ENCODE measurements around the gene TAF4.

The TAF4 gene

DNA sequence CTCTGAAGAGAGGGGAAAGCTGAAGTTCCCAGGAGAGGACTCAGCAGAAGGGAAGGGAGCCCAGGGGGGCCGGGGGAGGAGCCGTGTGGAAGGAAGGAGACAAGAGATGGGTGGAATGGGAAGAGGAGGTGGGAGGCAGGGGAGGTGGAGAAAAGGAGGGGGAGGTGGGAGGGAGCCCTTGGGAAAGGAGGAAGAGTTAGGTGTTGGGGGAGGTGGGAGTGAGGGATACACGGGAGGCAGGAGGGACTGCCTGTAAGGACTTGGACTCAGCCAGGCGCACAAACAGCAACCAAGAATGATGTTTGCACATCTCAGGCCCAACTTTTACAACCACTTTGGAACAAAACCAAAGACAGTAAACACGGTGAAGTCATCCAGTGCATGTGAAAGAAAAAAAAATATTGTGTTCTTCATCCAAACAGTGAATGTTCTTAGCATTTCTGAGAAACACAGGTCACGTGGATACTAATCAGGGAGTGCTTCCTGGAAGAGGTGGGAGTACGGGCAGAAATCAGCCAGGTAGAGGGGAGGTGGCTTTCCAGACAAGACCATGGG, 39.2 kb upstream of the TAF4 start:
- Histone ChIP-seq H4K8ac (ENCODE audit: low read depth, low read length) (no peak overlapping the region), H3K27ac (ENCODE audit: low read depth, low read length) (no peak overlapping the region), H2BK120ac (ENCODE audit: low read depth, low read length) (no peak overlapping the region), H2AK5ac (ENCODE audit: low read length) (no peak overlapping the region), H3K23ac (ENCODE audit: low read length) (no peak overlapping the region), H3K9ac (ENCODE audit: low read length) (no peak overlapping the region), H3K4me2 (ENCODE audit: low read length) (no peak overlapping the region), H3K56ac (ENCODE audit: low read length) (no peak overlapping the region), H4K5ac (ENCODE audit: low read length) (no peak overlapping the region), H3K4me3 (ENCODE audit: low read length) (no peak overlapping the region), H3K36me3 (ENCODE audit: control insufficient read depth, insufficient read depth, low read length) (no peaks in the 10 kb centered on the region), H2BK5ac (ENCODE audit: low read length) (no peak overlapping the region), H3K79me1 (ENCODE audit: low read length) (no peaks in the 10 kb centered on the region), H3K4ac (ENCODE audit: low read depth, low read length) (no peak overlapping the region), H3K79me2 (ENCODE audit: control insufficient read depth, insufficient read depth, low read length) (no peaks in the 10 kb centered on the region), H2BK15ac (replicated peaks; ENCODE audit: low read depth) (no peak overlapping the region), H3K18ac (ENCODE audit: low read length) (no peak overlapping the region), H3K4me1 (ENCODE audit: control insufficient read depth, low read depth, low read length) (no peaks in the 10 kb centered on the region), H3K27me3 (ENCODE audit: insufficient read depth, low read length, poor library complexity) (no peaks in the 10 kb centered on the region)
- WGBS (ENCODE audit: extremely low coverage, insufficient coverage, low lambda C conversion rate), result no CpG with 5 or more reads among the region's 7 CpGs
- no peak for DNase-seq

DNA sequence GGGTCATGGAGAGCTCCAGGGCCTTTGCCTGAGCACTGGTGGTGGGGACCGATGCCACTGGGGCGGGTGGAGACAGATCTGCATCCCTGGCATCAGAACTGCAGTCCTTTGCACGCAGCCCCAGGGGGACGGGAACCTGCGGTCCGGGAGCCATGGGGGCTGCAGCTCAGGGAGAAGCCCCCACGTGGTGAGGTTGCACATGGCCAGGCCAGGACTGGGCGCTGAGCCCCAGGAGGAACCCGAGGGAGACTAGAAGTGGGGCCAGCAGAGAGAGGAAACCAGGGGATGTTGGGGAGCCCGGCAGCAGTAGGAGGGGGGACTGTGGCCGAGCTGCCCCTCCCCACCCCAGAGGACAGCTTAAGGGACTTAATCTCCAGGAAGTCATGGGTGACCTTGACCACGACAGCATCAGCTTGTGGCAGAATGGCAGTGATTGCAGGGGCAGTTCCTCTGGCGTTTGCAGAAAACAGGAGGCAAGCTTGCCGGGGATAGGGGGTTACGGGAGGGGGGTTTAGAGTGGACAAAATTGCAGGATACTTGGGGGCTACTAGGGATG, 38.6 kb upstream of the TAF4 start:
- H3K4ac ChIP-seq (ENCODE audit: low read depth, low read length), result no peak overlapping the region
- H3K79me2 ChIP-seq (ENCODE audit: control insufficient read depth, insufficient read depth, low read length), result no peaks in the 10 kb centered on the region
- H3K18ac ChIP-seq (ENCODE audit: low read length), result no peak overlapping the region
- no peak overlapping the region for H2BK5ac ChIP-seq (ENCODE audit: low read length)
- no peaks in the 10 kb centered on the region for H3K79me1 ChIP-seq (ENCODE audit: low read length)
- H3K4me3 ChIP-seq (ENCODE audit: low read length), result no peak overlapping the region
- no peak overlapping the region for H3K27ac ChIP-seq (ENCODE audit: low read depth, low read length)
- no peak for DNase-seq
- no CpG with 5 or more reads among the region's 15 CpGs for WGBS (ENCODE audit: extremely low coverage, insufficient coverage, low lambda C conversion rate)
- no peak overlapping the region for H2BK120ac ChIP-seq (ENCODE audit: low read depth, low read length)
- H3K9ac ChIP-seq (ENCODE audit: low read length), result no peak overlapping the region
- no peaks in the 10 kb centered on the region for H3K36me3 ChIP-seq (ENCODE audit: control insufficient read depth, insufficient read depth, low read length)
- H2BK15ac ChIP-seq (replicated peaks; ENCODE audit: low read depth), result no peak overlapping the region
- no peak overlapping the region for H3K4me2 ChIP-seq (ENCODE audit: low read length)
- H3K4me1 ChIP-seq (ENCODE audit: control insufficient read depth, low read depth, low read length), result no peaks in the 10 kb centered on the region
- H4K5ac ChIP-seq (ENCODE audit: low read length), result no peak overlapping the region
- H3K27me3 ChIP-seq (ENCODE audit: insufficient read depth, low read length, poor library complexity), result no peaks in the 10 kb centered on the region
- no peak overlapping the region for H2AK5ac ChIP-seq (ENCODE audit: low read length)
- H3K56ac ChIP-seq (ENCODE audit: low read length), result no peak overlapping the region
- no peak overlapping the region for H4K8ac ChIP-seq (ENCODE audit: low read depth, low read length)
- H3K23ac ChIP-seq (ENCODE audit: low read length), result no peak overlapping the region

DNA sequence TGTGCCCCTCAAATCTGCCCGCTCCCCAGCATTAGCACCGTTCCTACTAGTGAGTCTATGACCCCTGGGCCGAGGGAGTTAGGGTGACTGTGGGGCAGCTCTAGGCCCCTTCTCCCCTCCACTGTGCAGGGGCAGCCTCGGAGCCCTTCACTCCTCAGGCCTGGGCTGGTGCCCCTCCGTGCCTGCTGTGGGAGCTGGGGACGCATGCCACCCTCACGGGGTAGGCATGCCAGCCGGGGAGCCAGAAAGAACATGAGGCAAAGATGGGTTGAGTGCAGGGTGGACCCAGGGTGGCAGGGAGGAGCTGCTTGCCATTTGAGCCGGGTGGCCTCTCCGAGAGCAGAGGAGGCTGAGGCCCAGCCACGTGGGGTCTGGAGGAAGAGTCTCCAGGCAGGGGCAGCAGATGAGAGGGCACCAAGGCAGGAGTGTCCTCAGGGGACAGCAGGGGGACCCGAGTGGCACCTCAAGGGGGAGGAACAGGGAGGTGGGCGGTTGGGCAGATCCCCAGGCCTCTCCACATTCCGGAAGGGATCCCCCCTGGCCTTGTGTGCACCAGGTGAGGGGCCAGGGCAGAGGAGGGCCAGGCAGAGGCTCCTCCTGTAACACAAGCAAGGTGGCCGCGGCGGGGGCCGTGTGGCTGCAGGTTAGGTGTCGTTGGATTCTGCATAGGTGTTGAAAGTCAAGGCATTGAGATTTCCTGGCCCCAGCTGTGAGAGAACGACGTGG, 38.0 kb upstream of the TAF4 start:
- Histone ChIP-seq H3K4ac (ENCODE audit: low read depth, low read length) (no peak overlapping the region), H3K4me2 (ENCODE audit: low read length) (no peak overlapping the region), H3K9ac (ENCODE audit: low read length) (no peak overlapping the region), H4K8ac (ENCODE audit: low read depth, low read length) (no peak overlapping the region), H3K4me1 (ENCODE audit: control insufficient read depth, low read depth, low read length) (no peaks in the 10 kb centered on the region), H3K18ac (ENCODE audit: low read length) (no peak overlapping the region), H3K56ac (ENCODE audit: low read length) (no peak overlapping the region), H3K79me2 (ENCODE audit: control insufficient read depth, insufficient read depth, low read length) (no peaks in the 10 kb centered on the region), H3K36me3 (ENCODE audit: control insufficient read depth, insufficient read depth, low read length) (no peaks in the 10 kb centered on the region), H3K79me1 (ENCODE audit: low read length) (no peaks in the 10 kb centered on the region), H4K5ac (ENCODE audit: low read length) (no peak overlapping the region), H3K4me3 (ENCODE audit: low read length) (no peak overlapping the region), H2AK5ac (ENCODE audit: low read length) (no peak overlapping the region), H3K27ac (ENCODE audit: low read depth, low read length) (no peak overlapping the region), H2BK120ac (ENCODE audit: low read depth, low read length) (no peak overlapping the region), H2BK5ac (ENCODE audit: low read length) (no peak overlapping the region), H3K23ac (ENCODE audit: low read length) (no peak overlapping the region), H3K27me3 (ENCODE audit: insufficient read depth, low read length, poor library complexity) (no peaks in the 10 kb centered on the region), H2BK15ac (replicated peaks; ENCODE audit: low read depth) (no peak overlapping the region)
- DNase-seq, result no peak
- WGBS (ENCODE audit: extremely low coverage, insufficient coverage, low lambda C conversion rate), result no CpG with 5 or more reads among the region's 21 CpGs

DNA sequence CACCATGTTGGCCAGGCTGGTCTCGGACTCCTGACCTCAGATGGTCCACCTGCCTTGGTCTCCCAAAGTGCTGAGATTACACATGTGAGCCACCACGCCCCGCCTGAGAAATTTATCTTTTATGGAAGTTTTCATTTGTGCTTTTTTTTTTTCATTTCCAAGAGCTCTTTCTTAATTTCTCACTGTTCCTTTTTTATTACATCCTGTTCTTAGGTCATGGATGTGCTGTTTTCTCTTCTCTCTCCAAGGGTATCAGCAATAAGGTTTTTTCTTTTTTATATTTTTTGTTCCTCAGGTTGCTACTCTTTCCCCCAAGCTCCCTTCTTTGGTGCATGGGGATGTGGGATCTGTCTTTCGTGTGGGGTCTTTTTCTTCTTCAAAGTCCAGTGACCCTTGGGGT, 35.4 kb upstream of the TAF4 start:
- Histone ChIP-seq H3K4me3 (ENCODE audit: low read length) (no peak overlapping the region), H2BK120ac (ENCODE audit: low read depth, low read length) (no peak overlapping the region), H3K79me1 (ENCODE audit: low read length) (no peaks in the 10 kb centered on the region), H3K56ac (ENCODE audit: low read length) (no peak overlapping the region), H3K79me2 (ENCODE audit: control insufficient read depth, insufficient read depth, low read length) (no peaks in the 10 kb centered on the region), H3K36me3 (ENCODE audit: control insufficient read depth, insufficient read depth, low read length) (no peaks in the 10 kb centered on the region), H2BK5ac (ENCODE audit: low read length) (no peak overlapping the region), H3K18ac (ENCODE audit: low read length) (no peak overlapping the region), H2AK5ac (ENCODE audit: low read length) (no peak overlapping the region), H3K4ac (ENCODE audit: low read depth, low read length) (no peak overlapping the region), H3K27ac (ENCODE audit: low read depth, low read length) (no peak overlapping the region), H4K5ac (ENCODE audit: low read length) (no peak overlapping the region), H3K27me3 (ENCODE audit: insufficient read depth, low read length, poor library complexity) (no peaks in the 10 kb centered on the region), H4K8ac (ENCODE audit: low read depth, low read length) (no peak overlapping the region), H3K4me1 (ENCODE audit: control insufficient read depth, low read depth, low read length) (no peaks in the 10 kb centered on the region), H3K9ac (ENCODE audit: low read length) (no peak overlapping the region), H3K4me2 (ENCODE audit: low read length) (no peak overlapping the region), H3K23ac (ENCODE audit: low read length) (no peak overlapping the region), H2BK15ac (replicated peaks; ENCODE audit: low read depth) (no peak overlapping the region)
- no peak for DNase-seq
- no CpG with 5 or more reads among the region's 4 CpGs for WGBS (ENCODE audit: extremely low coverage, insufficient coverage, low lambda C conversion rate)

DNA sequence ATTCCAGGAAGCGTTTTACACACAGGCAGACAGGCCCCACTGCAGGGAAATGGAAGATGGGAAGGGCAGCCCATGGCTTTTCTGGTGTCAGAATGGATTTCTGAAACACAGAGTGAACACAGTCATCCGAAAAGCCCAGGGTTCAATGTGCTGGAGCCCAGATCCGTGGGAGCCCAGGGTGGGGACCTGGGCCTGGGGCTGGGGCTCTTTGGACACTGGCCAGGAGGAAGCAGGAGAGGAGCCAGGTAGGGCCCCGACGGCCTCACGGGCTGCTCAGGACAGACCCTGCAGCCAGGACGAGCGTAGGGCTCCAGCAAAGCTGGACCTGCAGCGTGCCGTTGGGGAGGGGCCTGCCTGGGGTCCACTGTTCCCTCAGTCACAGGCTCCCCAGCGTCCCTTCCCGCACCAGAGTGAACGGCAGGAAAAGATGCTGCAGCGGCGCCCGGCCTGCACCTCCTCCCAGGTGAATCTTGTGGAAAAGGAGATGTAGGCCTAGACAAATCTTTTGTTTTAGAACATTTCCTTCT, 32.3 kb upstream of the TAF4 start:
- H3K9ac ChIP-seq (ENCODE audit: low read length), result no peak overlapping the region
- H3K27ac ChIP-seq (ENCODE audit: low read depth, low read length), result no peak overlapping the region
- H2BK120ac ChIP-seq (ENCODE audit: low read depth, low read length), result no peak overlapping the region
- H3K18ac ChIP-seq (ENCODE audit: low read length), result no peak overlapping the region
- no peaks in the 10 kb centered on the region for H3K27me3 ChIP-seq (ENCODE audit: insufficient read depth, low read length, poor library complexity)
- no peak overlapping the region for H2BK5ac ChIP-seq (ENCODE audit: low read length)
- H3K23ac ChIP-seq (ENCODE audit: low read length), result no peak overlapping the region
- DNase-seq, result no peak
- no peak overlapping the region for H4K5ac ChIP-seq (ENCODE audit: low read length)
- H3K79me2 ChIP-seq (ENCODE audit: control insufficient read depth, insufficient read depth, low read length), result no peaks in the 10 kb centered on the region
- H3K4me1 ChIP-seq (ENCODE audit: control insufficient read depth, low read depth, low read length), result no peaks in the 10 kb centered on the region
- H4K8ac ChIP-seq (ENCODE audit: low read depth, low read length), result no peak overlapping the region
- no CpG with 5 or more reads among the region's 16 CpGs for WGBS (ENCODE audit: extremely low coverage, insufficient coverage, low lambda C conversion rate)
- H3K79me1 ChIP-seq (ENCODE audit: low read length), result no peaks in the 10 kb centered on the region
- no peak overlapping the region for H3K4me3 ChIP-seq (ENCODE audit: low read length)
- no peak overlapping the region for H3K4me2 ChIP-seq (ENCODE audit: low read length)
- no peak overlapping the region for H3K4ac ChIP-seq (ENCODE audit: low read depth, low read length)
- H3K36me3 ChIP-seq (ENCODE audit: control insufficient read depth, insufficient read depth, low read length), result no peaks in the 10 kb centered on the region
- no peak overlapping the region for H2BK15ac ChIP-seq (replicated peaks; ENCODE audit: low read depth)
- H2AK5ac ChIP-seq (ENCODE audit: low read length), result no peak overlapping the region
- H3K56ac ChIP-seq (ENCODE audit: low read length), result no peak overlapping the region
